Smooth muscle cell (in vitro differentiated cells): ENCODE data around the gene LOXHD1. TPM values are rescaled to one million over a fixed set of nuclear protein-coding genes. Genes with fewer than 3 reads are reported as not detected.
A peak's percentile ranks its signal among the peaks of the same experiment; 100 is the strongest.

Experiments
- DNase-seq: peaks from one replicate; lab custom pipeline; 2025; ENCODE audit not compliant: unreplicated experiment; lab: John Stamatoyannopoulos, UW
- H2AFZ ChIP-seq: fragments of 200-600 bp; sonication (generic); 2 replicates; pipeline ENCODE4 v1.6.0; 2016; ENCODE audit warnings: antibody characterized with exemption, low read depth, mild to moderate bottlenecking
- H3F3A ChIP-seq: fragments of 200-600 bp; sonication (generic); 2 replicates; pipeline ENCODE4 v1.6.0; 2017; ENCODE audit warnings: antibody characterized with exemption, low read depth
- H3K27ac ChIP-seq: fragments of 200-600 bp; sonication (generic); 2 replicates; pipeline ENCODE4 v1.5.1; 2016; ENCODE audit warnings: low read depth, mild to moderate bottlenecking
- H3K27me3 ChIP-seq: fragments of 200-600 bp; sonication (generic); 2 replicates; pipeline ENCODE4 v1.6.1; 2016; ENCODE audit warnings: low read depth, mild to moderate bottlenecking
- H3K36me3 ChIP-seq: fragments of 200-600 bp; sonication (generic); 2 replicates; pipeline ENCODE4 v1.5.1; 2016; ENCODE audit warnings: low read depth
- H3K4me1 ChIP-seq: fragments of 200-600 bp; sonication (generic); 2 replicates; pipeline ENCODE4 v1.5.1; 2016; ENCODE audit warnings: low read depth
- H3K4me2 ChIP-seq: fragments of 200-600 bp; sonication (generic); 2 replicates; pipeline ENCODE4 v1.6.0; 2016; ENCODE audit warnings: mild to moderate bottlenecking
- H3K4me3 ChIP-seq: fragments of 200-600 bp; sonication (generic); 2 replicates; pipeline ENCODE4 v1.5.1; 2016; ENCODE audit warnings: mild to moderate bottlenecking
- H3K79me2 ChIP-seq: fragments of 200-600 bp; sonication (generic); 2 replicates; pipeline ENCODE4 v1.6.0; 2016; ENCODE audit warnings: low read depth, mild to moderate bottlenecking
- H3K9ac ChIP-seq: fragments of 200-600 bp; sonication (generic); 2 replicates; pipeline ENCODE4 v1.6.0; 2016; ENCODE audit warnings: low read depth
- H3K9me3 ChIP-seq: fragments of 200-600 bp; sonication (generic); replicated peaks from 2 replicates; pipeline ENCODE4 v1.5.1; 2016; ENCODE audit warnings: low read depth
- H4K20me1 ChIP-seq: fragments of 200-600 bp; sonication (generic); 2 replicates; pipeline ENCODE4 v1.6.0; 2016; ENCODE audit warnings: low read depth
- CTCF ChIP-seq: fragments of 200-600 bp; sonication (generic); IDR thresholded peaks from 2 replicates; pipeline ENCODE4 v1.5.1; 2017; ENCODE audit warnings: borderline replicate concordance, mild to moderate bottlenecking, antibody characterized with exemption; ENCODE audit not compliant: insufficient read depth, poor library complexity, severe bottlenecking
- WGBS: methylation state at CpG from one replicate; pipeline ENCODE4 v1.1.7; 2016; ENCODE audit warnings: low lambda C conversion rate; 5-methylcytosine and 5-hydroxymethylcytosine counted together
- polyA plus RNA-seq: library from polyadenylated mRNA; unstranded; fragments of >200 nt; fragmentation: Nextera tagmentation; extraction: Ambion mirVana; gene quantifications from 2 replicates; pipeline ENCODE4 v1.2.1, GENCODE V29; 2016
- total RNA-seq: library from RNA; depleted of rRNA; stranded (reverse); fragments of >200 nt; gene quantifications from 2 replicates; pipeline ENCODE4 v1.2.3, GENCODE V29; 2014

Gene LOXHD1
- total and polyA plus RNA-seq, 2 experiments from 2014 or later: not detected

- TF ChIP-seq CTCF: no peak
- WGBS: 100% methylated on average over 1 of the region's 1 CpG
- H3K36me3 ChIP-seq: no peaks in the 10 kb centered on the region
Measured at GRCh38 chr18:46675112-46675511, 18.1 kb upstream of the LOXHD1 start.

DNA sequence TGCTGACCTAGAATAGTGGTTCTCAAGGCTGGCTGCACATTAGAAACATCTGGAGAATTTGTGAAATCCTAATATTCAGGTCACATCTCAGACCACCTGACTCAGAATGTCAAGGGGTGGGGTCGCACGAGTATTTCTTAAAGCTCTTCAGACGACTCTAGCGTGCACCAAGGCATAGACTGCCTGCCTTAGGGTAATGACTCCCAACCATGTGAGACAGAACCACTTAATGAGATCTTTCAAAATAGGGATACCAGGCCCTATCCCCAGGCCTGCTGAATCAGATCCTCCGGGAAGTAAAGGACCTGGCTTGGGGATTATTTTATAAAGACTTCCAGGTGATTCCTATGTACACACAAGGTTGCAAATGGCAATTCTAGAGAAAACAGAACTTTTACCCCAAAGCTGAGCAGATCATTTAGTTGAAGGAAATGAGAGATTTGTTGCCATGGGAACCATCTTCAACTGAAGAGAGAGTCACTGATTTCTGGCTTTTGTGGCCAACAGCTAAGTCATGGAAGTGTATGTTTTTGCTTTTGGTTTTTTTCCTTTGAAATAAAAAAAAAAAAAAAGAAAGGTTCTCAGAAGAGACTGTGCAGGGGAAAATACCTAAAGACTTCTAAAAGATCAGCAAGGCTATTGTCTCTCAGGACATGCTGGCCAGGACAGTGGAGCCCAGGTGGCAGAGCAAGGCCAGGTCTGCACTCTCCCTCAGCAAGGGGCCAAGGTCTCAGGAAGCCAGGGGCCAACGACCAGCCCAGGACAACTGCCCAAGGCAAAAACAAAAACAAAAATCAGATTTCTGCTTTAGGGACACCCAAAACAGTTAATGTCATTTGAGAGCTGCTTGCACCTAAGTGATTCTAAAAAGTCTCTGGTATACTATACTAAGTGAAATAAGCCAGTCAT is 15.3 kb upstream of the LOXHD1 start:
- Histone ChIP-seq H2AFZ (peak overlapping the region; percentile 70), H3K36me3 (no peaks in the 10 kb centered on the region), H3K9ac (peak overlapping the region; percentile 47), H3K9me3 (no peaks in the 10 kb centered on the region), H3K79me2 (no peaks in the 10 kb centered on the region), H3K27ac (peak overlapping the region; percentile 90), H3F3A (no peaks in the 10 kb centered on the region), H3K4me1 (peaks cover 11% of the 10 kb centered on the region), H4K20me1 (no peaks in the 10 kb centered on the region), H3K4me3 (no peak overlapping the region), H3K4me2 (peak overlapping the region; percentile 77), H3K27me3 (no peaks in the 10 kb centered on the region)
- no peak for DNase-seq
- TF ChIP-seq CTCF: no peak
- 69% methylated on average over 6 of the region's 6 CpGs for WGBS

More at GRCh38 chr18:46675112-46675511, 18.1 kb upstream of the LOXHD1 start:
- Histone ChIP-seq H3K4me1 (peaks cover 11% of the 10 kb centered on the region), H3K27ac (no peak overlapping the region), H2AFZ (no peak overlapping the region), H3K79me2 (no peaks in the 10 kb centered on the region), H3K9ac (no peak overlapping the region), H3F3A (no peaks in the 10 kb centered on the region), H3K4me2 (no peak overlapping the region), H3K9me3 (no peaks in the 10 kb centered on the region), H4K20me1 (no peaks in the 10 kb centered on the region), H3K4me3 (no peak overlapping the region), H3K27me3 (no peaks in the 10 kb centered on the region)
- no peak for DNase-seq

DNA sequence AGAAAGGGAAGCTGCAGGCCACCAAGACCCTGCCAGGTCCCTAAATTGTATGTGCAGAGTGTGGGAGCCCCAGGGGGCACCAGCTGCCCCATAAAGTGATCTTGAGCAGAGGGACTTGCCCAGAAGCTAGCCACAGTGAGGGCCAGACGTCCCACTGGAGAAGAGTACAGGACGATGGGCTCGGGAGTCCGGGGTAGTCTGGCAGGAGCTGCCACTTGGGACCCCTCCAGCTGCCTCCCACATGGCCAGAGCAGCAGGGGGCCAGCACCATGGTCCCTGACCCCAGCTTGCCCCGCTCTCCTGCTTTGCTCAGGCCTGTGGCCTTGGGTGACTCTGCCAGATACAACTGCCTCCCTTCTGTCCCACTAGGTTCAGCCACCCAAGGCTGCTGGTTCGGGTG is 11.7 kb upstream of the LOXHD1 start:
- Histone ChIP-seq H3K27ac (no peak overlapping the region), H4K20me1 (no peaks in the 10 kb centered on the region)
- WGBS: 73% methylated on average over 6 of the region's 6 CpGs

More for the DNA sequence above, 11.7 kb upstream of the LOXHD1 start:
- no peak for DNase-seq
- no peaks in the 10 kb centered on the region for H3F3A ChIP-seq
- no peaks in the 10 kb centered on the region for H3K9me3 ChIP-seq
- no peak overlapping the region for H3K9ac ChIP-seq
- peaks cover 11% of the 10 kb centered on the region for H3K4me1 ChIP-seq
- no peak for TF ChIP-seq CTCF
- no peaks in the 10 kb centered on the region for H3K27me3 ChIP-seq
- H3K36me3 ChIP-seq: no peaks in the 10 kb centered on the region
- no peak overlapping the region for H2AFZ ChIP-seq
- no peak overlapping the region for H3K4me2 ChIP-seq
- no peaks in the 10 kb centered on the region for H3K79me2 ChIP-seq
- no peak overlapping the region for H3K4me3 ChIP-seq
